ENCODE measurements around the gene JCAD. TPM values are rescaled to one million over a fixed set of nuclear protein-coding genes. Genes with fewer than 3 reads are reported as not detected.

Gene JCAD
- total RNA-seq, 1 experiment from 2014 or later, result 40.7 TPM

DNA sequence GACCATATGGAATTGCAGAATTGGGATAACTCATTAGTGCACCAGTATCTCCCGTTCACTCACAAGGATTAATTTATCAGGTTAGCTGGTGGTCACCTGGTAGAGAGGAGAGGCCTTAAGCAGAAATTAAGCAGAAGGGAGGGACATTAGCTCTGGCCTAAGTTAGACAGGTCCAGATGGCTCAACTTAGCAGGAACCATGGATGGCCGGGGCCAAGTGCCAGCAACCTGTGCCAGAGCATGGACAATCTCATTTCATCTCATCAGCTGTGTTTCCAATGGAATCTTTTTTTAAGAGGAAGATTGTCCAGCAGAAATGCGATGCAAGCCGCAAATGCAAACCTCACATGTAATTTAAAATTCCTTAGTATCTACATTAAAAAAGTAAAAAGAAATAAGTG lies 82.2 kb downstream of the JCAD start:
- no peak for ATAC-seq
- Histone ChIP-seq H3K4me1 (ENCODE audit: control insufficient read depth, insufficient read depth, low read length) (no peaks in the 10 kb centered on the region), H3K27me3 (ENCODE audit: control insufficient read depth, insufficient read depth, low read length) (no peaks in the 10 kb centered on the region), H3K9me3 (ENCODE audit: control insufficient read depth, insufficient read depth, low read depth, low read length) (no peaks in the 10 kb centered on the region; the same call in 1 of the 2 replicates), H3K36me3 (ENCODE audit: control insufficient read depth, insufficient read depth, low read length) (no peaks in the 10 kb centered on the region), H3K27ac (ENCODE audit: low read length) (no peak overlapping the region), H3K4me3 (ENCODE audit: low read depth in 2 of 2, low read length in 2 of 2) (no peak overlapping the region)
- TF ChIP-seq POLR2AphosphoS5 (IDR thresholded peaks at IDR 0.05; ENCODE audit: low read depth, low read length), result no peak
- POLR2A ChIA-PET, result interaction anchor here (0.5 kb wide), 1 partner anchor 807 kb away, joined by 6 read pairs; no protein-coding TSS in a partner anchor
- no TSS peak for BruUV-seq (replicated peaks)
- CTCF ChIA-PET, result no interaction called here
- no peak for DNase-seq (ENCODE audit: low read depth, low spot score)
- intact Hi-C loops (cut with micrococcal nuclease; ENCODE audit: unreplicated experiment) (no loop called here), in situ Hi-C loops (cut with HindIII; ENCODE audit: low pct_unique_long_range_greater_than_20kb, low sequenced_read_pairs) (no loop called here)

DNA sequence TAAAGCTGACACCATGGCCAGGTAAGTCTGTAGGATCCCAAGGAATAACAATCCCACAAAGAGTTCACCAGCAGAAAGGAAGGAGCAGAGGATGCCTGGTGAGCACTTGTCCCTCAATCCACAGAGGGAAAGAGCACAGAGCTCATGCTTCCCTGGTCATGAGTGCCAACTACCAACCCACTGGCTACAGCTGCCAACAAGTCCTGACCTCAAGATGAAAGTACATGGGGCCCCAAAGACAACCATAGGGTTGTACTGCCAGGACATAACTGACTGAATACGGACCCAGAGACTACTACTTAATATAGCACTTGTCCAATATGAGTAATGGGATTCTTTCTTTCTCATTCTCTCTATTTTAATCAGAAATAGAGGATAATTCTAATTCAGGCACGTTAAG lies 83.3 kb downstream of the JCAD start:
- TF ChIP-seq TCF7L2 (IDR thresholded peaks at IDR 0.05; ENCODE audit: low read depth, low read length) (no peak), POLR2AphosphoS5 (IDR thresholded peaks at IDR 0.05; ENCODE audit: low read depth, low read length) (no peak), SIN3A (IDR thresholded peaks at IDR 0.05; ENCODE audit: borderline replicate concordance, insufficient read depth, low read depth, low read length) (no peak)
- TF ChIP-seq, protein P1, sequence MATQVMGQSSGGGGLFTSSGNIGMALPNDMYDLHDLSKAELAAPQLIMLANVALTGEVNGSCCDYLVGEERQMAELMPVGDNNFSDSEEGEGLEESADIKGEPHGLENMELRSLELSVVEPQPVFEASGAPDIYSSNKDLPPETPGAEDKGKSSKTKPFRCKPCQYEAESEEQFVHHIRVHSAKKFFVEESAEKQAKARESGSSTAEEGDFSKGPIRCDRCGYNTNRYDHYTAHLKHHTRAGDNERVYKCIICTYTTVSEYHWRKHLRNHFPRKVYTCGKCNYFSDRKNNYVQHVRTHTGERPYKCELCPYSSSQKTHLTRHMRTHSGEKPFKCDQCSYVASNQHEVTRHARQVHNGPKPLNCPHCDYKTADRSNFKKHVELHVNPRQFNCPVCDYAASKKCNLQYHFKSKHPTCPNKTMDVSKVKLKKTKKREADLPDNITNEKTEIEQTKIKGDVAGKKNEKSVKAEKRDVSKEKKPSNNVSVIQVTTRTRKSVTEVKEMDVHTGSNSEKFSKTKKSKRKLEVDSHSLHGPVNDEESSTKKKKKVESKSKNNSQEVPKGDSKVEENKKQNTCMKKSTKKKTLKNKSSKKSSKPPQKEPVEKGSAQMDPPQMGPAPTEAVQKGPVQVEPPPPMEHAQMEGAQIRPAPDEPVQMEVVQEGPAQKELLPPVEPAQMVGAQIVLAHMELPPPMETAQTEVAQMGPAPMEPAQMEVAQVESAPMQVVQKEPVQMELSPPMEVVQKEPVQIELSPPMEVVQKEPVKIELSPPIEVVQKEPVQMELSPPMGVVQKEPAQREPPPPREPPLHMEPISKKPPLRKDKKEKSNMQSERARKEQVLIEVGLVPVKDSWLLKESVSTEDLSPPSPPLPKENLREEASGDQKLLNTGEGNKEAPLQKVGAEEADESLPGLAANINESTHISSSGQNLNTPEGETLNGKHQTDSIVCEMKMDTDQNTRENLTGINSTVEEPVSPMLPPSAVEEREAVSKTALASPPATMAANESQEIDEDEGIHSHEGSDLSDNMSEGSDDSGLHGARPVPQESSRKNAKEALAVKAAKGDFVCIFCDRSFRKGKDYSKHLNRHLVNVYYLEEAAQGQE (IDR thresholded peaks at IDR 0.05; ENCODE audit: insufficient read depth in 1 of 2, low read depth in 2 of 2, low read length in 1 of 2), result no peak
- TF ChIP-seq, protein P2, sequence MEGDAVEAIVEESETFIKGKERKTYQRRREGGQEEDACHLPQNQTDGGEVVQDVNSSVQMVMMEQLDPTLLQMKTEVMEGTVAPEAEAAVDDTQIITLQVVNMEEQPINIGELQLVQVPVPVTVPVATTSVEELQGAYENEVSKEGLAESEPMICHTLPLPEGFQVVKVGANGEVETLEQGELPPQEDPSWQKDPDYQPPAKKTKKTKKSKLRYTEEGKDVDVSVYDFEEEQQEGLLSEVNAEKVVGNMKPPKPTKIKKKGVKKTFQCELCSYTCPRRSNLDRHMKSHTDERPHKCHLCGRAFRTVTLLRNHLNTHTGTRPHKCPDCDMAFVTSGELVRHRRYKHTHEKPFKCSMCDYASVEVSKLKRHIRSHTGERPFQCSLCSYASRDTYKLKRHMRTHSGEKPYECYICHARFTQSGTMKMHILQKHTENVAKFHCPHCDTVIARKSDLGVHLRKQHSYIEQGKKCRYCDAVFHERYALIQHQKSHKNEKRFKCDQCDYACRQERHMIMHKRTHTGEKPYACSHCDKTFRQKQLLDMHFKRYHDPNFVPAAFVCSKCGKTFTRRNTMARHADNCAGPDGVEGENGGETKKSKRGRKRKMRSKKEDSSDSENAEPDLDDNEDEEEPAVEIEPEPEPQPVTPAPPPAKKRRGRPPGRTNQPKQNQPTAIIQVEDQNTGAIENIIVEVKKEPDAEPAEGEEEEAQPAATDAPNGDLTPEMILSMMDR (IDR thresholded peaks at IDR 0.05), result no peak

GRCh38 chr10:29974773-29975172 lies 84.6 kb downstream of the JCAD start:
- in situ Hi-C loops (cut with HindIII; ENCODE audit: low pct_unique_long_range_greater_than_20kb, low sequenced_read_pairs), result no loop called here
- no peaks in the 10 kb centered on the region for H3K36me3 ChIP-seq (ENCODE audit: control insufficient read depth, insufficient read depth, low read length)

More for the DNA sequence above, 83.3 kb downstream of the JCAD start:
- in situ Hi-C loops (cut with HindIII; ENCODE audit: low pct_unique_long_range_greater_than_20kb, low sequenced_read_pairs), result no loop called here
- no peak overlapping the region for H3K27ac ChIP-seq (ENCODE audit: low read length)
- no TSS peak for BruUV-seq (replicated peaks)
- ChIA-PET CTCF (no interaction called here), POLR2A (no interaction called here)
- H3K4me1 ChIP-seq (ENCODE audit: control insufficient read depth, insufficient read depth, low read length), result no peaks in the 10 kb centered on the region
- no peaks in the 10 kb centered on the region; the same call in 1 of the 2 replicates for H3K9me3 ChIP-seq (ENCODE audit: control insufficient read depth, insufficient read depth, low read depth, low read length)
- H3K27me3 ChIP-seq (ENCODE audit: control insufficient read depth, insufficient read depth, low read length), result no peaks in the 10 kb centered on the region
- no peak for DNase-seq (ENCODE audit: low read depth, low spot score)
- intact Hi-C loops (cut with micrococcal nuclease; ENCODE audit: unreplicated experiment), result no loop called here
- no peak overlapping the region for H3K4me3 ChIP-seq (ENCODE audit: low read depth in 2 of 2, low read length in 2 of 2)
- ATAC-seq, result no peak
- no peaks in the 10 kb centered on the region for H3K36me3 ChIP-seq (ENCODE audit: control insufficient read depth, insufficient read depth, low read length)

More at GRCh38 chr10:29974773-29975172, 84.6 kb downstream of the JCAD start:
- Histone ChIP-seq H3K4me3 (ENCODE audit: low read depth in 2 of 2, low read length in 2 of 2) (no peak overlapping the region), H3K4me1 (ENCODE audit: control insufficient read depth, insufficient read depth, low read length) (no peaks in the 10 kb centered on the region), H3K9me3 (ENCODE audit: control insufficient read depth, insufficient read depth, low read depth, low read length) (no peaks in the 10 kb centered on the region; the same call in 1 of the 2 replicates), H3K27me3 (ENCODE audit: control insufficient read depth, insufficient read depth, low read length) (no peaks in the 10 kb centered on the region), H3K27ac (ENCODE audit: low read length) (no peak overlapping the region)
- intact Hi-C loops (cut with micrococcal nuclease; ENCODE audit: unreplicated experiment), result no loop called here
- ChIA-PET CTCF (no interaction called here), POLR2A (no interaction called here)
- no TSS peak for BruUV-seq (replicated peaks)
- ATAC-seq, result no peak
- TF ChIP-seq POLR2AphosphoS5 (IDR thresholded peaks at IDR 0.05; ENCODE audit: low read depth, low read length) (no peak), SIN3A (IDR thresholded peaks at IDR 0.05; ENCODE audit: borderline replicate concordance, insufficient read depth, low read depth, low read length) (no peak), TCF7L2 (IDR thresholded peaks at IDR 0.05; ENCODE audit: low read depth, low read length) (no peak)
- TF ChIP-seq, protein P1 (IDR thresholded peaks at IDR 0.05; ENCODE audit: insufficient read depth in 1 of 2, low read depth in 2 of 2, low read length in 1 of 2), result no peak
- TF ChIP-seq, protein P2 (IDR thresholded peaks at IDR 0.05), result no peak
- DNase-seq (ENCODE audit: low read depth, low spot score), result no peak

Data from Panc1 (cell line).